GM10248 (cell line): ENCODE measurements around the gene HMCN2.

ENCODE experiments used
- CTCF ChIA-PET: fragments of 300-600 bp; sonication (Branson Sonifier 250); formaldehyde crosslinking; extraction: SDS; loops from one replicate; lab custom pipeline; 2021; ENCODE audit warnings: antibody characterized with exemption; lab: Yijun Ruan, JAX
- POLR2A ChIA-PET: fragments of 350-650 bp; sonication (Branson Sonifier 250); formaldehyde crosslinking; extraction: SDS; loops from one replicate; lab custom pipeline; 2020; ENCODE audit warnings: antibody characterized with exemption; lab: Yijun Ruan, JAX
- DNase-seq: peaks from one replicate; pipeline ENCODE4 v3.0.0; 2012; ENCODE audit errors: extremely low spot score
- TF ChIP-seq, protein P1 (sequence below): IDR thresholded peaks from 2 replicates; pipeline ENCODE4 v1.5.1; 2012; ENCODE audit warnings: mild to moderate bottlenecking, low read depth; ENCODE audit errors: extremely low read depth, missing control alignments, control extremely low read depth

The HMCN2 gene

GRCh38 chr9:130232899-130233586 is 32.5 kb upstream of the HMCN2 start:
- no peak for DNase-seq
- ChIA-PET POLR2A (no interaction called here), CTCF (interaction anchor here (0.9 to 2.1 kb wide), 2 partner anchors 10 to 126 kb away, joined by 4 to 7 read pairs; no protein-coding TSS in a partner anchor)
- TF ChIP-seq, protein P1, sequence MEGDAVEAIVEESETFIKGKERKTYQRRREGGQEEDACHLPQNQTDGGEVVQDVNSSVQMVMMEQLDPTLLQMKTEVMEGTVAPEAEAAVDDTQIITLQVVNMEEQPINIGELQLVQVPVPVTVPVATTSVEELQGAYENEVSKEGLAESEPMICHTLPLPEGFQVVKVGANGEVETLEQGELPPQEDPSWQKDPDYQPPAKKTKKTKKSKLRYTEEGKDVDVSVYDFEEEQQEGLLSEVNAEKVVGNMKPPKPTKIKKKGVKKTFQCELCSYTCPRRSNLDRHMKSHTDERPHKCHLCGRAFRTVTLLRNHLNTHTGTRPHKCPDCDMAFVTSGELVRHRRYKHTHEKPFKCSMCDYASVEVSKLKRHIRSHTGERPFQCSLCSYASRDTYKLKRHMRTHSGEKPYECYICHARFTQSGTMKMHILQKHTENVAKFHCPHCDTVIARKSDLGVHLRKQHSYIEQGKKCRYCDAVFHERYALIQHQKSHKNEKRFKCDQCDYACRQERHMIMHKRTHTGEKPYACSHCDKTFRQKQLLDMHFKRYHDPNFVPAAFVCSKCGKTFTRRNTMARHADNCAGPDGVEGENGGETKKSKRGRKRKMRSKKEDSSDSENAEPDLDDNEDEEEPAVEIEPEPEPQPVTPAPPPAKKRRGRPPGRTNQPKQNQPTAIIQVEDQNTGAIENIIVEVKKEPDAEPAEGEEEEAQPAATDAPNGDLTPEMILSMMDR: no peak

DNA sequence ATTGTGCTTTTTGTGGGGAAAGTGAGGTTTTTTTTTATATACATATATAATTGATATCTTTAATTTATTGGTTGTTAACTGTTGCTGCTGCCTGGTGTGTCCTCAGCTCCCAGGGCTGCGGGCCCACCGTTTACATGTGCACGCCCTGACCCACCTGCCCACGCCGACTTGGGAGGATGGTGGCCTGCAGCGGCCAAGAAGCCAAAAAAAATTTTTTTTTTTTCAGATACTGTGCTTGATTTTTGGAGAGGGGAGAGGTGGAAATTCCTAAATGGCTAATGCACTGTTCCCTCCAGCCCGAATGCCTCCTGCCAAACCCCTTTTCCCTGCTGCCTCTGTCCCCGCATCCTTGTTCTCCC is 32.0 kb upstream of the HMCN2 start:
- no peak for DNase-seq
- CTCF ChIA-PET: interaction anchor here (0.9 kb wide), 1 partner anchor 126 kb away, joined by 4 read pairs; no protein-coding TSS in a partner anchor
- TF ChIP-seq, protein P1: no peak
- POLR2A ChIA-PET: no interaction called here

GRCh38 chr9:130234340-130235260 is 31.0 kb upstream of the HMCN2 start:
- CTCF ChIA-PET: interaction anchor here (1.0 to 1.7 kb wide), 2 partner anchors 128 to 130 kb away, joined by 4 read pairs; no protein-coding TSS in a partner anchor
- TF ChIP-seq, protein P1: no peak
- no peak for DNase-seq
- POLR2A ChIA-PET: no interaction called here

GRCh38 chr9:130235558-130236435 is 29.8 kb upstream of the HMCN2 start:
- ChIA-PET CTCF (interaction anchor here (0.6 to 8.9 kb wide), 24 partner anchors 9 to 627 kb away, joined by 3 to 101 read pairs (median 4); no protein-coding TSS in a partner anchor), POLR2A (no interaction called here)
- DNase-seq: peak; percentile 77
- TF ChIP-seq, protein P1: peak; percentile 98

GRCh38 chr9:130236436-130236985 is 29.0 kb upstream of the HMCN2 start:
- TF ChIP-seq, protein P1: no peak
- ChIA-PET CTCF (interaction anchor here (0.9 to 8.9 kb wide), 22 partner anchors 9 to 628 kb away, joined by 3 to 101 read pairs (median 4); no protein-coding TSS in a partner anchor), POLR2A (no interaction called here)
- no peak for DNase-seq
